Osteoblast (primary cell): ENCODE results near the gene OR52A5. TPM values are rescaled to one million over a fixed set of nuclear protein-coding genes. Genes with fewer than 3 reads are reported as not detected.
"Not testable (repeated sequence)": the region's sequence is repeated elsewhere in the genome, so short reads cannot be mapped to it uniquely, and the experiment has no call there.

Source experiments
- DNase-seq: peaks from one replicate; pipeline ENCODE4 v3.0.0; 2011; ENCODE audit warnings: low spot score, mixed read lengths; ENCODE audit not compliant: insufficient read length; ENCODE audit errors: missing footprints
- H2AFZ ChIP-seq: 2 replicates; pipeline ENCODE4 v1.6.0; 2011; ENCODE audit warnings: mild to moderate bottlenecking, low read length
- H3K27ac ChIP-seq: 2 replicates; pipeline ENCODE4 v1.5.1; 2011; ENCODE audit warnings: mild to moderate bottlenecking, low read depth, low read length, moderate library complexity
- H3K27me3 ChIP-seq: 2 replicates; pipeline ENCODE4 v1.6.0; 2012; ENCODE audit warnings: mild to moderate bottlenecking, control low read depth, inconsistent platforms, low read length, moderate library complexity; ENCODE audit not compliant: insufficient read depth
- H3K36me3 ChIP-seq: 2 replicates; pipeline ENCODE4 v1.5.1; 2011; ENCODE audit warnings: mild to moderate bottlenecking, low read length, control low read depth, moderate library complexity; ENCODE audit not compliant: insufficient read depth
- H3K4me1 ChIP-seq: 2 replicates; pipeline ENCODE4 v1.5.1; 2011; ENCODE audit warnings: mild to moderate bottlenecking, low read length, control low read depth, moderate library complexity; ENCODE audit not compliant: insufficient read depth
- H3K4me2 ChIP-seq: 2 replicates; pipeline ENCODE4 v1.6.0; 2011; ENCODE audit warnings: mild to moderate bottlenecking, low read length; ENCODE audit not compliant: insufficient read depth
- H3K4me3 ChIP-seq: fragments of 200-600 bp; sonication (generic); 3 replicates; pipeline ENCODE4 v1.5.1; 2012; ENCODE audit warnings: mild to moderate bottlenecking, low read length, inconsistent platforms; ENCODE audit not compliant: insufficient read depth
- H3K79me2 ChIP-seq: 2 replicates; pipeline ENCODE4 v1.6.0; 2012; ENCODE audit warnings: mild to moderate bottlenecking, low read length, control low read depth, inconsistent platforms; ENCODE audit not compliant: insufficient read depth
- H3K9me3 ChIP-seq: 2 replicates; pipeline ENCODE4 v1.5.1; 2011; ENCODE audit warnings: low read depth, low read length, control low read depth
- H4K20me1 ChIP-seq: 2 replicates; pipeline ENCODE4 v1.6.0; 2012; ENCODE audit warnings: mild to moderate bottlenecking, low read length, control low read depth; ENCODE audit not compliant: insufficient read depth
- CTCF ChIP-seq: IDR thresholded peaks from 2 replicates; pipeline ENCODE4 v1.5.1; 2011; ENCODE audit warnings: mild to moderate bottlenecking, low read depth, low read length, moderate library complexity; ENCODE audit errors: extremely low read depth
- total RNA-seq: library from RNA; depleted of rRNA; stranded (reverse); fragments of >200 nt; gene quantifications from 2 replicates; pipeline ENCODE4 v1.2.3, GENCODE V29; 2012

Gene OR52A5
- total RNA-seq, 1 donor = not detected

GRCh38 chr11:5171856-5172255, 33.7 kb upstream of the OR52A5 start:
- Histone ChIP-seq H2AFZ (no peak overlapping the region), H3K9me3 (no peaks in the 10 kb centered on the region), H3K79me2 (no peaks in the 10 kb centered on the region), H3K4me2 (no peak overlapping the region), H3K36me3 (no peaks in the 10 kb centered on the region), H3K4me3 (no peak overlapping the region), H3K27me3 (no peaks in the 10 kb centered on the region), H3K4me1 (no peaks in the 10 kb centered on the region), H4K20me1 (no peaks in the 10 kb centered on the region), H3K27ac (no peak overlapping the region)
- no peak for TF ChIP-seq CTCF
- DNase-seq = no peak

- not testable (repeated sequence) for H4K20me1 ChIP-seq, H3K4me3 ChIP-seq, H3K36me3 ChIP-seq, DNase-seq, H3K79me2 ChIP-seq, H3K27me3 ChIP-seq, H2AFZ ChIP-seq, H3K4me2 ChIP-seq, H3K9me3 ChIP-seq, H3K27ac ChIP-seq, H3K4me1 ChIP-seq
These were observed 27.7 kb upstream of the OR52A5 start for GRCh38 chr11:5165898-5166297.

- not testable (repeated sequence) for H3K36me3 ChIP-seq, H3K4me3 ChIP-seq, H3K27me3 ChIP-seq, H3K27ac ChIP-seq, H4K20me1 ChIP-seq, H3K4me2 ChIP-seq, DNase-seq, H3K4me1 ChIP-seq, H3K79me2 ChIP-seq, H3K9me3 ChIP-seq, H2AFZ ChIP-seq
These were observed 26.7 kb upstream of the OR52A5 start for GRCh38 chr11:5164807-5165206.

- DNase-seq, H4K20me1 ChIP-seq, H3K36me3 ChIP-seq, H3K27ac ChIP-seq, H3K4me3 ChIP-seq, H3K27me3 ChIP-seq, H3K9me3 ChIP-seq, H2AFZ ChIP-seq, H3K4me2 ChIP-seq, H3K4me1 ChIP-seq, H3K79me2 ChIP-seq: not testable (repeated sequence)
These were observed 22.9 kb upstream of the OR52A5 start for GRCh38 chr11:5161045-5161444.

GRCh38 chr11:5160217-5160616, 22.1 kb upstream of the OR52A5 start:
- H2AFZ ChIP-seq, H3K4me1 ChIP-seq, H3K36me3 ChIP-seq, H3K27ac ChIP-seq, H3K79me2 ChIP-seq, H3K4me3 ChIP-seq, H3K27me3 ChIP-seq, H3K4me2 ChIP-seq, DNase-seq, H4K20me1 ChIP-seq, H3K9me3 ChIP-seq: not testable (repeated sequence)

- Histone ChIP-seq H2AFZ (no peak overlapping the region), H3K79me2 (no peaks in the 10 kb centered on the region), H3K4me2 (no peak overlapping the region), H4K20me1 (no peaks in the 10 kb centered on the region), H3K36me3 (no peaks in the 10 kb centered on the region), H3K27ac (no peak overlapping the region), H3K9me3 (no peaks in the 10 kb centered on the region), H3K4me3 (no peak overlapping the region), H3K27me3 (no peaks in the 10 kb centered on the region), H3K4me1 (no peaks in the 10 kb centered on the region)
- no peak for TF ChIP-seq CTCF
- no peak for DNase-seq
These were observed 21.6 kb upstream of the OR52A5 start for GRCh38 chr11:5159806-5160205.
